HG02798 (cell line): ENCODE data around the gene TRAPPC10.
"Not testable (repeated sequence)": the region's sequence is repeated elsewhere in the genome, so short reads cannot be mapped to it uniquely, and the experiment has no call there.

Experiments used
- ATAC-seq: cut with Tn5 transposase; IDR thresholded peaks from one replicate; pipeline ENCODE4 v1.9.1; 2021; ENCODE audit warnings: mild to moderate bottlenecking; ENCODE audit not compliant: unreplicated experiment, poor library complexity

The TRAPPC10 gene

GRCh38 chr21:44138039-44138438, 125.9 kb downstream of the TRAPPC10 start:
- ATAC-seq = peak; percentile 56

DNA sequence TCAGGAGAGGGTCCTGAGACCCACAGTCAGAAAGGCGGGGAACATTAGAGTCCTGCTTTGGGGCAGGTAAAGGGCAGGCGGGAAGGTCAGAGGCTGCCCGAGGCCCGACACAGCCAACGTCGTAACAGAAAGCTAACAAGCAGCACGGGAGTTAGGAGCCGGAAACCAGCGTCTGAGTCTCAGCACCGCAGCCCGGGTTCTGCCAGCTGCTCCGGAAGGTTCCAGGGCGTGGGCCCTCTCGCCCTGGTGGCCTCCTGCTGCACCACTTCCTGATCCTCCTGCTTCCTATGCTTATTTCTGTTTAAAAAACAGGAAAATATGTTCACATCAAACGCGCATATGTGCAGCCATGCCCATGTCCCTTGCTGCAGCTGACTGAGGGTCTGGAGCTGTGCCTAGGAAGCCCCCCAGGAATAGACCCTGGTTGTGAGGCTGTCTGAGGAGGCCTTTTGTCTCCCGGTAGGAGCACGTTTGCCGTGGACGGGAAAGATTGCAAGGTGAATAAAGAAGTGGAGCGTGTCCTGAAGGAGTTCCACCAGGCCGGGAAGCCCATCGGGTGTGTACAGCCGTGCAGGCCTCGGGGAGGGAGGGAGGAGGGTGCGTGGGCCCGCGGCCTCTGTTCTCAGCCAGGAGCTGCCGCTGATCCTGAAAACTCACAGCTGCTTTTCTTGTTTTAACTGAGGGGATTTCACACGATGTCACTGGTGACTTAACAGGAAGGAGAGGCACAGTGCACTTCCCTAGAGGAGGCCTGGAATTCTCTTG, 127.9 kb downstream of the TRAPPC10 start:
- not testable (repeated sequence) for ATAC-seq

DNA sequence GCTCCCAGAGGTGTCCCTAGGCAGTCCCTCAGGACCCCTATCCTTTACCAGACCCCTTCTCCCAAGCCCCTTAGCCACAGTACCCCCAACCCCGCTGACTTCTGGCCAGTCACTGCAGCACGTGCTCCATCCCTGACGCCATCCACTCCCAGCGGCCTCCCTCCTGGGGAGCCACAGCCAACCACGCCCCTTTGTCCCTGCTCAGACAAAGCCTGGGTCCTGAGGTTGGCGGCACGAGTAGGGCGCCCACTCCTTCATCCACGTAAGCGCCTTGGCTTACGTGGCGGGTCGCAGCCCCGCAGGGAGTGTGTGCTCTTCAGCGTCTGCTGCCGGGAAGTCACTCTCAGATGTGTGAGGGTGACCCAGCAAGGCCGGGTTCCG, 128.4 kb downstream of the TRAPPC10 start:
- not testable (repeated sequence) for ATAC-seq

DNA sequence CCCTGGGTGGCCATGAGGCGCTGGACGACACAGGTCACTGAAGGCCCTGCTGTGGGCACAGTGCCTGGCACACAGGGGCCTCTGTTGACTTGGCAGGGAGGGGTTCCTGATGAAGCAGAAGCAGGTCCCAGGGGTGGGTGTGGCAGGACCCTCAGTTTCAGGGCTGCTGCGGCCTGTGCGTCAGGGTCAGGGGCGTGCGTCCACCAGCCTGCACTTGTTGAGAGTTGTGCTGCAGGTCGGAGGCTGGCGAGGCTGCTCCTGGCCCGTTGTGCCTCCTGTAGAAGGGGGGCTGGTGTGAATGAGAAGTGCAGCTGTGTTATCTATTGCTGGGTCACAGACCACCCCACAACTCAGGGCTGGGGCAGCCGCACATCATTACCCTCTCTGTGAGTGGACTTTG, 130.4 kb downstream of the TRAPPC10 start:
- not testable (repeated sequence) for ATAC-seq

DNA sequence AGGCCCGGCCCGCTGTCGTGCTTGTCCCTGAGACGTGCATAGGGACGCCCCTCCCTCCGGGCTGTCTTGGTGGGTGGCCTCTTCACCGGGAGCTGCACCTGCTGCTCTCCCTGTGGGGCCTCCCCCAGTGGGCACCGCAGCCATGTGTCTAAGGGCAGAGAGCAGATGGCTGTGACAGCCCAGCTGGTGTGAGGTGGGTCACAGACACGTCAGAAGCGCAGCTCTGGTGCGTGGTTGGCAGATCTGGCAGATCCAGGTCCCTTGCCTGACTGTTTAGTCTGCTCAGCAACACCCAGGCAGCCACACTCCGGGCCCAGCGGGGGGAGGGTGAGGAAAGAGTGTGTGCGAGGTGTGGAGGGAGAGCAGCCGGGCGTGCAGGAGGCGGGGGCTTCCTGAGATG, 131.3 kb downstream of the TRAPPC10 start:
- ATAC-seq = peak; percentile 47

DNA sequence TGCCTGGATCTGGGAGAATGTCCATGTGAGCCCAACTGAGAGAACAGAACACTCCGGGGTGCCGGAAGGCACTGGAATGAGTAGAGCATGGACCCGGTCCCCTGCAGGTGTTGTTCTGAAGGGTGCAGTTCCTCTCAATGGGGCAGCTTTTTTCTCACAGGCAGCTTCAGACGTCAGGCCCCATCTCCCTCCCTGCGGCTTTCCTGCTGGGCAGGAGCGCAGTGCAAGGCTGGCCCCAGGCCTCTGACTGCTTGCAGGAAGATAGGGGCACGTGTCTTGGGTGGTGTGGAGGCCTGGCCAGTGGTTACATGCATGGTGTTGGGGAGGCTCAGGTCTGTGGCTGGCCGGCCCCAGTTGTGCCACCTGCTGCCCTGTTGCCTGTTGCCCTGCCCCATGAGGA, 131.9 kb downstream of the TRAPPC10 start:
- ATAC-seq = not testable (repeated sequence)

GRCh38 chr21:44144784-44145602, 132.9 kb downstream of the TRAPPC10 start:
- ATAC-seq = not testable (repeated sequence)

DNA sequence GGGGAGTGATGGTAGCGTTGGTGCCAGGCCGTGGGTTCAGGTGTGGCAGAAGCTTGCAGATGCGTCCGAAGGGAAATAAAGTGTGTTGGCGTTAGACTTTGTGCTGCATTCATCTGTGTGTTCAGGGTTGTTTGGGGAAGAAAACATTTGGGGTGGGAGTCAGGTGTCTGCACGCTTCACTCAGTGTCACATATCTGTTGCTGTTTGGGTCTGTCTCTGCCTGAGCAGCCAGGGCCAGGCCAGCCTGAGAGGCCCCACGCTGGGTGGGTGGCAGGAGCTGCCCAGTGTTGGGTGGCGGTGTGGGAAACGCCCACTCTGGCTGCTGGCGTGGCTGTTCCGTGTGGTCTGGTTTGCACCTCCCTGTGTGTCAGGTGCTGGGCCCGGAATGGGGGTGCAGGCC, 133.5 kb downstream of the TRAPPC10 start:
- ATAC-seq = not testable (repeated sequence)

GRCh38 chr21:44147108-44147507, 135.0 kb downstream of the TRAPPC10 start:
- not testable (repeated sequence) for ATAC-seq

DNA sequence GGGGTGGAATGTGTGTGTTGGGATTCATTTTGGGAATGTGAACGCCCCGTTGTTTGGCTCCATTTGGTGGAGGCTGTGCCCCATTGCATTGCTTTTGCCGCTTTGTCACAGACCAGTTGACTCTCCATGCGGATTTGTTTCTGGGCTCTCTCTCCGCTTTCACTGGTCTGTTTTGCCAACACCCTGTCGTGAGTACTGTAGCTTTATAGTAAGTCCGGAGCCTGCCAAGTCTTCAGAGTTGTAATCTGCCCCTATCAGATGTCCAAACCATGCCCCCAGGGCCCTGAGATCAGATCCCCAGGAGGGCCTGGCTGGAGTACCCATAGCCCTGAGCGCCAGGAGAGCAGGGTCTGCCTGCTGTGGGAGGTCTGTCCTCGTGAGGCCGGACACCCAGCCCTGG, 138.1 kb downstream of the TRAPPC10 start:
- ATAC-seq = not testable (repeated sequence)

- ATAC-seq = not testable (repeated sequence)
Observed at GRCh38 chr21:44153214-44153888, 141.2 kb downstream of the TRAPPC10 start.

DNA sequence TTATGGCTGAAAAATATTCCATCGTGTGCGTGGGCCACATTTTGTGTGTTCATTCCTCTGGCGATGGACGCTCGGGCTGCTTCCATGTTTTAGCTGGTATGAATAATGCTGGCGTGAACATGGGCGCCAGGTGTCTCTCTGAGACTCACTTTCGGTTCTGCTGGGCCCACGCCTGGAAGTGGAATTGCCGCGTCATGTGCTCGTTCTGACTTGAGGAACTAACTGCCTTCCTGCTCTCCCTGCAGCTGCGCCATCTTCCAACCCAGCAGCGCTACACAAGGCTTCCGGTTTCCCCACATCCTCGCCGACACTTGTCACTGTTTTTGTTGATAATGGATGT, 141.8 kb downstream of the TRAPPC10 start:
- ATAC-seq = not testable (repeated sequence)

- ATAC-seq = peak; percentile 28
Observed at GRCh38 chr21:44154816-44155230, 142.7 kb downstream of the TRAPPC10 start.

DNA sequence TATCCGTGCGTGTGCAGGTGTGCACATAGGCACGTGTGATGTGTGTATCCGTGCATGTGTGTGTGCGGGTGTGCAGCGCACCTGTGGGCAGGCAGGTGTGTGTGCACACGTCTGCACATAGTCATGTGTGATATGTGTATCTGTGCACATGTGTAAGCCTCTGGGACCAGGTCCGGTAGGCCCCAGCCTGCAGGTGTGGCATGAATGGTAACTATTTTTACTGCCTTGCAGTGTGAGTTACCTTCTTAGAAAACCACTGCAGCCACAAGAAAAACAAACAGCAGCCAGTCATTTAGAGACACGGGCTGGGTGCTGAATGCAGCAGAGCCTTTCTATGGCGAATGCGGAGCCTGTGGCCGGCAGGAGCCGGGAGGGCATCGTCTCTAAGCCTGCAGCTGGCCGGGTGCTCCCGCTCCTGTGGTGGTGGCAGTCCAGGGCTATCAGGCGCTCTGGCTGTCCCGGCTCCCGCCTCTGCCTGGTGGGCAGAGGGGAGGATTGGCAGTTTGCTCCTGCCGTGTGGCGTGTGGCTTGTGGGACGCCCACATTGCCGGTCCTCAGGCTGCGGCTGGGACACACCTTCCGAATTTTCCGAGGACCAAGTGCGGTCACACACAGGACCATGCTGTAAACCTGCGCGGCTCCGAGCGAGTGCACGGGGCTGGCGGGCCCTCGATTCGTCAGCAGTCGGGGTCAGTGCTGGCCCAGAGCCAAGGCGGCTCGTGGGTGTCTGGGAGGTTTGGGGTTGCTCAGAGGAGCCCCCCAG, 143.3 kb downstream of the TRAPPC10 start:
- ATAC-seq = peak; percentile 56

- not testable (repeated sequence) for ATAC-seq
Observed at GRCh38 chr21:44155994-44156380, 143.9 kb downstream of the TRAPPC10 start.
